ENCODE measurements around the gene NPIPB6. TPM values are rescaled to one million over a fixed set of nuclear protein-coding genes. Genes with fewer than 3 reads are reported as not detected.

The NPIPB6 gene
- total and polyA plus RNA-seq, 2 experiments from 2014 or later, result 1.5 to 1.8 TPM

DNA sequence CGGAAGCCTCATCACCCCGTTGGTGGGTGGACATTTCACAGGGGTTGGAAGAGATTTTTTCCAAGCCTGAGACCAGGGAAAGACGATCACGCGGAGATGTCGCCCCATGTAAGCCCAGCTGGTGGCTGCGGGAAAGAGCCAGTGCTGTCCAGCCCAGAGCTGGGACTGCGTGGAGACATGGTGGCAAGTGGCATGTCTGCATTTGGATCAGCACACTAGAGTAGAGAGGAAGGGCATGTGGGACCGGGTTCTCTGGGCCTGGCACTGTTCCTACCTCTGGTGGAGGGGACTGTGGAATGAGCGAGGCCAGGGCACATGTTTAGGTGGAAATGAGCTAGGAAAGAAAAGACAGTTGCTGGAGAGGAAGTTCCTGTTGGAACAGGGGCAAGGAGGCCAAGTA lies 51.0 kb downstream of the NPIPB6 start:
- peaks cover 4% of the 10 kb centered on the region; the same call in 1 of the 2 replicates for H4K20me1 ChIP-seq (replicated peaks; ENCODE audit: insufficient read depth)
- TF ChIP-seq EZH2phosphoT487 (IDR thresholded peaks at IDR 0.05; ENCODE audit: unreplicated experiment), result no peak
- TF ChIP-seq EZH2 (IDR thresholded peaks at IDR 0.05; ENCODE audit: low read depth, unreplicated experiment), result no peak
- H3K27me3 ChIP-seq (ENCODE audit: insufficient read depth), result no peaks in the 10 kb centered on the region
- no peak overlapping the region for H3K4me3 ChIP-seq
- DNase-seq (ENCODE audit: low spot score) (no peak), ATAC-seq (no peak)
- no peaks in the 10 kb centered on the region for H3F3A ChIP-seq (replicated peaks; ENCODE audit: low read depth)
- H3K9me2 ChIP-seq (ENCODE audit: insufficient read depth), result no peaks in the 10 kb centered on the region
- Mint-ChIP-seq H3K36me3 (ENCODE audit: low read depth) (peaks cover 35% of the 10 kb centered on the region), H3K27me3 (ENCODE audit: insufficient read depth, low read depth, poor library complexity) (peaks cover 11% of the 10 kb centered on the region), H3K4me1 (no peaks in the 10 kb centered on the region; the same call in 2 of the 3 replicates), H3K27ac (no peak overlapping the region), H3K9me3 (no peaks in the 10 kb centered on the region; the same call in 2 of the 3 replicates), H3K4me3 (no peak overlapping the region)
- H2AFZ ChIP-seq, result no peak overlapping the region
- H3K27ac ChIP-seq (ENCODE audit: low read depth), result no peak overlapping the region
- no peak overlapping the region for H3K4me2 ChIP-seq
- no peaks in the 10 kb centered on the region for H3K4me1 ChIP-seq (ENCODE audit: insufficient read depth)
- peaks cover 23% of the 10 kb centered on the region for H3K79me2 ChIP-seq (replicated peaks; ENCODE audit: insufficient read depth)
- H3K36me3 ChIP-seq (ENCODE audit: insufficient read depth), result no peaks in the 10 kb centered on the region

- peaks cover 8% of the 10 kb centered on the region for H3K27me3 Mint-ChIP-seq (ENCODE audit: insufficient read depth, low read depth, poor library complexity)
- no peak overlapping the region for H3K4me3 Mint-ChIP-seq
- H3K4me2 ChIP-seq, result no peak overlapping the region
- H4K20me1 ChIP-seq (replicated peaks; ENCODE audit: insufficient read depth), result peaks cover 3% of the 10 kb centered on the region; the same call in 1 of the 2 replicates
- H3K9me2 ChIP-seq (ENCODE audit: insufficient read depth), result no peaks in the 10 kb centered on the region
- DNase-seq (ENCODE audit: low spot score), result no peak
- ATAC-seq, result no peak
- H3K36me3 ChIP-seq (ENCODE audit: insufficient read depth), result no peaks in the 10 kb centered on the region
- no peak overlapping the region for H3K27ac Mint-ChIP-seq
- H3K4me3 ChIP-seq, result no peak overlapping the region
- no peak overlapping the region for H2AFZ ChIP-seq
- no peaks in the 10 kb centered on the region for H3K27me3 ChIP-seq (ENCODE audit: insufficient read depth)
- H3F3A ChIP-seq (replicated peaks; ENCODE audit: low read depth), result no peaks in the 10 kb centered on the region
- TF ChIP-seq ZNF114 (CRISPR knock-in tag; IDR thresholded peaks at IDR 0.05), result no peak
- no peak for TF ChIP-seq NANOG (IDR thresholded peaks at IDR 0.05; ENCODE audit: borderline replicate concordance)
- no peak for TF ChIP-seq EZH2 (IDR thresholded peaks at IDR 0.05; ENCODE audit: low read depth, unreplicated experiment)
- no peak for TF ChIP-seq JUNB (IDR thresholded peaks at IDR 0.05; ENCODE audit: unreplicated experiment)
- TF ChIP-seq REST (IDR thresholded peaks at IDR 0.05; ENCODE audit: unreplicated experiment), result no peak
- TF ChIP-seq, protein P1, sequence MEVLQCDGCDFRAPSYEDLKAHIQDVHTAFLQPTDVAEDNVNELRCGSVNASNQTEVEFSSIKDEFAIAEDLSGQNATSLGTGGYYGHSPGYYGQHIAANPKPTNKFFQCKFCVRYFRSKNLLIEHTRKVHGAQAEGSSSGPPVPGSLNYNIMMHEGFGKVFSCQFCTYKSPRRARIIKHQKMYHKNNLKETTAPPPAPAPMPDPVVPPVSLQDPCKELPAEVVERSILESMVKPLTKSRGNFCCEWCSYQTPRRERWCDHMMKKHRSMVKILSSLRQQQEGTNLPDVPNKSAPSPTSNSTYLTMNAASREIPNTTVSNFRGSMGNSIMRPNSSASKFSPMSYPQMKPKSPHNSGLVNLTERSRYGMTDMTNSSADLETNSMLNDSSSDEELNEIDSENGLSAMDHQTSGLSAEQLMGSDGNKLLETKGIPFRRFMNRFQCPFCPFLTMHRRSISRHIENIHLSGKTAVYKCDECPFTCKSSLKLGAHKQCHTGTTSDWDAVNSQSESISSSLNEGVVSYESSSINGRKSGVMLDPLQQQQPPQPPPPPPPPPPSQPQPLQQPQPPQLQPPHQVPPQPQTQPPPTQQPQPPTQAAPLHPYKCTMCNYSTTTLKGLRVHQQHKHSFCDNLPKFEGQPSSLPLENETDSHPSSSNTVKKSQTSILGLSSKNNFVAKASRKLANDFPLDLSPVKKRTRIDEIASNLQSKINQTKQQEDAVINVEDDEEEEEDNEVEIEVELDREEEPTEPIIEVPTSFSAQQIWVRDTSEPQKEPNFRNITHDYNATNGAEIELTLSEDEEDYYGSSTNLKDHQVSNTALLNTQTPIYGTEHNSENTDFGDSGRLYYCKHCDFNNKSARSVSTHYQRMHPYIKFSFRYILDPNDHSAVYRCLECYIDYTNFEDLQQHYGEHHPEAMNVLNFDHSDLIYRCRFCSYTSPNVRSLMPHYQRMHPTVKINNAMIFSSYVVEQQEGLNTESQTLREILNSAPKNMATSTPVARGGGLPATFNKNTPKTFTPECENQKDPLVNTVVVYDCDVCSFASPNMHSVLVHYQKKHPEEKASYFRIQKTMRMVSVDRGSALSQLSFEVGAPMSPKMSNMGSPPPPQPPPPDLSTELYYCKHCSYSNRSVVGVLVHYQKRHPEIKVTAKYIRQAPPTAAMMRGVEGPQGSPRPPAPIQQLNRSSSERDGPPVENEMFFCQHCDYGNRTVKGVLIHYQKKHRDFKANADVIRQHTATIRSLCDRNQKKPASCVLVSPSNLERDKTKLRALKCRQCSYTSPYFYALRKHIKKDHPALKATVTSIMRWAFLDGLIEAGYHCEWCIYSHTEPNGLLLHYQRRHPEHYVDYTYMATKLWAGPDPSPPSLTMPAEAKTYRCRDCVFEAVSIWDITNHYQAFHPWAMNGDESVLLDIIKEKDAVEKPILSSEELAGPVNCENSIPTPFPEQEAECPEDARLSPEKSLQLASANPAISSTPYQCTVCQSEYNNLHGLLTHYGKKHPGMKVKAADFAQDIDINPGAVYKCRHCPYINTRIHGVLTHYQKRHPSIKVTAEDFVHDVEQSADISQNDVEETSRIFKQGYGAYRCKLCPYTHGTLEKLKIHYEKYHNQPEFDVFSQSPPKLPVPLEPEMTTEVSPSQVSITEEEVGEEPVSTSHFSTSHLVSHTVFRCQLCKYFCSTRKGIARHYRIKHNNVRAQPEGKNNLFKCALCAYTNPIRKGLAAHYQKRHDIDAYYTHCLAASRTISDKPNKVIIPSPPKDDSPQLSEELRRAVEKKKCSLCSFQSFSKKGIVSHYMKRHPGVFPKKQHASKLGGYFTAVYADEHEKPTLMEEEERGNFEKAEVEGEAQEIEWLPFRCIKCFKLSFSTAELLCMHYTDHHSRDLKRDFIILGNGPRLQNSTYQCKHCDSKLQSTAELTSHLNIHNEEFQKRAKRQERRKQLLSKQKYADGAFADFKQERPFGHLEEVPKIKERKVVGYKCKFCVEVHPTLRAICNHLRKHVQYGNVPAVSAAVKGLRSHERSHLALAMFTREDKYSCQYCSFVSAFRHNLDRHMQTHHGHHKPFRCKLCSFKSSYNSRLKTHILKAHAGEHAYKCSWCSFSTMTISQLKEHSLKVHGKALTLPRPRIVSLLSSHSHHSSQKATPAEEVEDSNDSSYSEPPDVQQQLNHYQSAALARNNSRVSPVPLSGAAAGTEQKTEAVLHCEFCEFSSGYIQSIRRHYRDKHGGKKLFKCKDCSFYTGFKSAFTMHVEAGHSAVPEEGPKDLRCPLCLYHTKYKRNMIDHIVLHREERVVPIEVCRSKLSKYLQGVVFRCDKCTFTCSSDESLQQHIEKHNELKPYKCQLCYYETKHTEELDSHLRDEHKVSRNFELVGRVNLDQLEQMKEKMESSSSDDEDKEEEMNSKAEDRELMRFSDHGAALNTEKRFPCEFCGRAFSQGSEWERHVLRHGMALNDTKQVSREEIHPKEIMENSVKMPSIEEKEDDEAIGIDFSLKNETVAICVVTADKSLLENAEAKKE (CRISPR knock-in tag; IDR thresholded peaks at IDR 0.05), result no peak
- TF ChIP-seq EZH2phosphoT487 (IDR thresholded peaks at IDR 0.05; ENCODE audit: unreplicated experiment), result no peak
- TF ChIP-seq POLR2AphosphoS5 (IDR thresholded peaks at IDR 0.05; ENCODE audit: low read depth), result no peak
- no peak for TF ChIP-seq ZNF331 (CRISPR knock-in tag; IDR thresholded peaks at IDR 0.05; ENCODE audit: low read depth)
- no peaks in the 10 kb centered on the region; the same call in 2 of the 3 replicates for H3K9me3 Mint-ChIP-seq
- no peaks in the 10 kb centered on the region for H3K4me1 ChIP-seq (ENCODE audit: insufficient read depth)
- H3K79me2 ChIP-seq (replicated peaks; ENCODE audit: insufficient read depth), result peaks cover 27% of the 10 kb centered on the region
- H3K27ac ChIP-seq (ENCODE audit: low read depth), result no peak overlapping the region
- H3K36me3 Mint-ChIP-seq (ENCODE audit: low read depth), result peaks cover 38% of the 10 kb centered on the region
- H3K4me1 Mint-ChIP-seq, result no peaks in the 10 kb centered on the region; the same call in 2 of the 3 replicates
Measured at GRCh38 chr16:28311913-28312312, 51.4 kb downstream of the NPIPB6 start.
